ENCODE measurements around the gene INKA2. TPM values are rescaled to one million over a fixed set of nuclear protein-coding genes. Genes with fewer than 3 reads are reported as not detected.

INKA2 gene
- total RNA-seq, 1 experiment from 2014 or later: 12.3 TPM

DNA sequence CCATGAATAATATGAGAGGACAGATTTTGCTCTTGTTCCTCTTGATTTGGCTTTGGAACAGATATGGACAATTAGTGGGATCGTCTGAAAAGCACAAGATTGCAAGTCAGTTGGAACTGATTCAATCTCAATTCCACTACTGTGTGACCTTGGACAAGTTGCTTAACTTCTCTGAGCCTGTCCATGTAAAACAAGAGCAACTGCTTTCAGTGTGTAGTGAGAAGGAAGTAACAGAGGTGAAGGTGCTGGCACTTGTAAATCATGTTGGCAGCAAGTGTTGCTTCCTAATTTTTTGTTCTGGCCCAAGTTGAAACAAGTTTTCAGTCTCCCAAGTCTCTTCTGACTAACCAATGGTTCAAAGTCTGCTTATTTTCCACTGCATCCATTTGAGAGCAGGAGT, 15.3 kb downstream of the INKA2 start:
- H3K4me3 Mint-ChIP-seq: no peak overlapping the region

More for the DNA sequence above, 15.3 kb downstream of the INKA2 start:
- no peak overlapping the region for H4K8ac ChIP-seq (replicated peaks; ENCODE audit: insufficient read length, low read depth, low read length)
- H2BK5ac ChIP-seq (ENCODE audit: insufficient read length, low read length): no peak overlapping the region
- peaks cover 2% of the 10 kb centered on the region for H4K20me1 ChIP-seq (ENCODE audit: control insufficient read depth, insufficient read depth, insufficient read length)
- peaks cover 42% of the 10 kb centered on the region in 2 experiments for H3K4me1 Mint-ChIP-seq
- no peak overlapping the region for H2BK12ac ChIP-seq (ENCODE audit: insufficient read length, low read depth, low read length)
- TF ChIP-seq, protein P1, sequence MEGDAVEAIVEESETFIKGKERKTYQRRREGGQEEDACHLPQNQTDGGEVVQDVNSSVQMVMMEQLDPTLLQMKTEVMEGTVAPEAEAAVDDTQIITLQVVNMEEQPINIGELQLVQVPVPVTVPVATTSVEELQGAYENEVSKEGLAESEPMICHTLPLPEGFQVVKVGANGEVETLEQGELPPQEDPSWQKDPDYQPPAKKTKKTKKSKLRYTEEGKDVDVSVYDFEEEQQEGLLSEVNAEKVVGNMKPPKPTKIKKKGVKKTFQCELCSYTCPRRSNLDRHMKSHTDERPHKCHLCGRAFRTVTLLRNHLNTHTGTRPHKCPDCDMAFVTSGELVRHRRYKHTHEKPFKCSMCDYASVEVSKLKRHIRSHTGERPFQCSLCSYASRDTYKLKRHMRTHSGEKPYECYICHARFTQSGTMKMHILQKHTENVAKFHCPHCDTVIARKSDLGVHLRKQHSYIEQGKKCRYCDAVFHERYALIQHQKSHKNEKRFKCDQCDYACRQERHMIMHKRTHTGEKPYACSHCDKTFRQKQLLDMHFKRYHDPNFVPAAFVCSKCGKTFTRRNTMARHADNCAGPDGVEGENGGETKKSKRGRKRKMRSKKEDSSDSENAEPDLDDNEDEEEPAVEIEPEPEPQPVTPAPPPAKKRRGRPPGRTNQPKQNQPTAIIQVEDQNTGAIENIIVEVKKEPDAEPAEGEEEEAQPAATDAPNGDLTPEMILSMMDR (conservative IDR thresholded peaks at IDR 0.05): no peak
- H2BK120ac ChIP-seq (ENCODE audit: low read depth, low read length, poor library complexity, severe bottlenecking): no peak overlapping the region
- H4K91ac ChIP-seq (ENCODE audit: insufficient read length, low read depth, low read length): no peak overlapping the region
- H3K23me2 ChIP-seq (ENCODE audit: insufficient read length, low read depth, low read length, poor library complexity, severe bottlenecking): no peaks in the 10 kb centered on the region
- no CpG with 5 or more reads among the region's 1 CpG for WGBS (ENCODE audit: extremely low coverage, insufficient read length, low lambda C conversion rate)
- no peak overlapping the region for H4K5ac ChIP-seq (ENCODE audit: insufficient read length, low read depth, low read length)
- no peak overlapping the region for H3K56ac ChIP-seq (ENCODE audit: insufficient read length, low read depth, low read length)
- H3K27ac Mint-ChIP-seq: no peak overlapping the region
- no peak overlapping the region for H3K4me2 ChIP-seq (ENCODE audit: insufficient read depth, insufficient read length, low read length)
- H3K4ac ChIP-seq (ENCODE audit: low read depth, low read length): no peak overlapping the region
- peaks cover 15% of the 10 kb centered on the region; the same call in 1 of the 2 replicates for H3K4me1 ChIP-seq (ENCODE audit: insufficient read depth, low read length)
- H2BK15ac ChIP-seq (ENCODE audit: low read depth, low read length): no peak overlapping the region
- H2BK20ac ChIP-seq (ENCODE audit: low read depth, low read length, poor library complexity, severe bottlenecking): no peak overlapping the region
- H3K27me3 ChIP-seq (ENCODE audit: insufficient read depth, low read length): no peaks in the 10 kb centered on the region
- no peaks in the 10 kb centered on the region for H3K9me3 ChIP-seq (ENCODE audit: control insufficient read depth, low read depth, low read length)
- no peak overlapping the region for H3K23ac ChIP-seq (ENCODE audit: insufficient read length, low read depth, low read length)
- H3T11ph ChIP-seq (ENCODE audit: low read length): no peak overlapping the region
- peaks cover 1% of the 10 kb centered on the region; the same call in 1 of the 2 replicates for H3K27me3 Mint-ChIP-seq (ENCODE audit: low read depth)
- no peaks in the 10 kb centered on the region; a peak in 1 of 5 replicates for H3K9me3 Mint-ChIP-seq
- no peak for DNase-seq
- no peak overlapping the region for H3K27ac ChIP-seq (ENCODE audit: insufficient read length, low read depth, low read length)
- no peak overlapping the region for H3K9ac ChIP-seq (ENCODE audit: extremely low read depth, insufficient read length, low read length)
- H3K14ac ChIP-seq (ENCODE audit: insufficient read depth, low read length): no peak overlapping the region
- no peak overlapping the region for H3K18ac ChIP-seq (ENCODE audit: insufficient read length, low read depth, low read length)
- no peak overlapping the region for H2AFZ ChIP-seq (ENCODE audit: low read length)
- H2AK5ac ChIP-seq (ENCODE audit: insufficient read length, low read length): no peak overlapping the region
- no peaks in the 10 kb centered on the region for H3K79me1 ChIP-seq (ENCODE audit: insufficient read depth, low read depth, low read length, poor library complexity, severe bottlenecking)
- H3K36me3 Mint-ChIP-seq (ENCODE audit: insufficient read depth in 1 of 3, low read depth in 3 of 3): peaks cover 2 to 4% (median 3%) of the 10 kb centered on the region in 3 experiments; a peak in 4 of 7 replicates
- no peaks in the 10 kb centered on the region for H3K79me2 ChIP-seq (ENCODE audit: insufficient read depth, low read length)
